DOHH2 (cell line): ENCODE data around the gene SBK1.

ENCODE experiments used
- EZH2phosphoT487 ChIP-seq: fragments of 200-600 bp; sonication (generic); IDR thresholded peaks from 2 replicates; pipeline ENCODE4 v1.6.1; 2017; ENCODE audit warnings: borderline replicate concordance, mild to moderate bottlenecking, antibody characterized with exemption, low read length, moderate library complexity, mixed read lengths
- TF ChIP-seq, protein P1 (sequence below): fragments of 200-600 bp; sonication (generic); IDR thresholded peaks from one replicate; pipeline ENCODE4 v1.5.1; 2014; ENCODE audit warnings: antibody characterized with exemption, mild to moderate bottlenecking, low read depth, low read length; ENCODE audit not compliant: poor library complexity, severe bottlenecking

DNA sequence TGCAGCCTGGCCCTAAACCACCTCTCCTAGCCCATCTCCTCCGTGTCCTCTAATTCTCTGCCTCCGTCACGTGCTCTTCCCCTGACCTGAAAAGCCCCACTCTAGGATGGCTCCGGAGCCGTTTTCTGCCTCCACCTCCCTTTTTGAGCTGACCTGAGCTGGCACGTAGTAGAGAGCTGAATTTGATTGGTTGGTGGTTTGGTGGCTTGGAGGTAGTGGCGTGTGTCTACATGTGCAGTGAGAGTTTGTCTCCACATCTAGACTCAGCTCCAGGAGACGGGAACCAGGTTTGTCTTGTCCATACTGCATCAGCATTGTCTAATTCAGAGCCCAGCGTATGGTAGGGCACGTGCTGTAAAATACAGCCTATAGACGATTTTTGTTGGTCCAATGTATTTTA, 3.0 kb downstream of the SBK1 start:
- TF ChIP-seq, protein P1, sequence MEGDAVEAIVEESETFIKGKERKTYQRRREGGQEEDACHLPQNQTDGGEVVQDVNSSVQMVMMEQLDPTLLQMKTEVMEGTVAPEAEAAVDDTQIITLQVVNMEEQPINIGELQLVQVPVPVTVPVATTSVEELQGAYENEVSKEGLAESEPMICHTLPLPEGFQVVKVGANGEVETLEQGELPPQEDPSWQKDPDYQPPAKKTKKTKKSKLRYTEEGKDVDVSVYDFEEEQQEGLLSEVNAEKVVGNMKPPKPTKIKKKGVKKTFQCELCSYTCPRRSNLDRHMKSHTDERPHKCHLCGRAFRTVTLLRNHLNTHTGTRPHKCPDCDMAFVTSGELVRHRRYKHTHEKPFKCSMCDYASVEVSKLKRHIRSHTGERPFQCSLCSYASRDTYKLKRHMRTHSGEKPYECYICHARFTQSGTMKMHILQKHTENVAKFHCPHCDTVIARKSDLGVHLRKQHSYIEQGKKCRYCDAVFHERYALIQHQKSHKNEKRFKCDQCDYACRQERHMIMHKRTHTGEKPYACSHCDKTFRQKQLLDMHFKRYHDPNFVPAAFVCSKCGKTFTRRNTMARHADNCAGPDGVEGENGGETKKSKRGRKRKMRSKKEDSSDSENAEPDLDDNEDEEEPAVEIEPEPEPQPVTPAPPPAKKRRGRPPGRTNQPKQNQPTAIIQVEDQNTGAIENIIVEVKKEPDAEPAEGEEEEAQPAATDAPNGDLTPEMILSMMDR: no peak
- no peak for TF ChIP-seq EZH2phosphoT487
